OCI-LY1 (cell line): ENCODE measurements around the gene COL18A1.

ENCODE experiments used
- CTCF ChIP-seq: fragments of 200-600 bp; sonication (generic), shearing (Covaris generic); IDR thresholded peaks from 2 replicates; pipeline ENCODE4 v1.5.1; 2017; ENCODE audit warnings: mild to moderate bottlenecking, antibody characterized with exemption, low read length, moderate library complexity, mixed read lengths
- EZH2 ChIP-seq: fragments of 200-600 bp; sonication (generic), shearing (Covaris generic); IDR thresholded peaks from 2 replicates; pipeline ENCODE4 v1.8.0; 2017; ENCODE audit warnings: borderline replicate concordance, mixed run types, mild to moderate bottlenecking, antibody characterized with exemption, low read length, moderate library complexity, mixed read lengths

DNA sequence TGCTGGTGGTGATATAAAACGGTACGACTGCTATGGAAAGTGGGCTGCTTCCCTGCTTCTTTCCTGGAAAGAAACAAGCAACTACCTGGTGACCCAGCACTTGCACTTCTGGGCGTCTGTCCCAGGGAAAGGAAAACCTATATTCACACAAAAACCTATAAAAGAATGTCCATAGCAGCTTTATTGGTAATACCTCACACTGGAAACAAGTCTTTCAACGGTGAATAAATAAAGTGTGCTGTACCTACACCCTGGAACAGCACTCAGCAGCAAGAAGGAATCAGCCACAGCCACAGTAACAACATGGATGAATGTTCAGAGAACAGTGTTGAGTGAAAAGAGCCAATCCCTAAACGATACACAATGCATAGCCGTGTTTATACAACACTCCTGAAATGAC is 117.4 kb downstream of the COL18A1 start:
- no peak for TF ChIP-seq CTCF
- no peak for TF ChIP-seq EZH2
